Fibroblast of skin of right quadriceps (primary cell): ENCODE results near the gene ZNF836.
"Not testable (repeated sequence)": the region's sequence is repeated elsewhere in the genome, so short reads cannot be mapped to it uniquely, and the experiment has no call there.

Experiments
- DNase-seq: peaks from one replicate; pipeline ENCODE4 v3.0.0-alpha.2; 2013

ZNF836 gene

DNA sequence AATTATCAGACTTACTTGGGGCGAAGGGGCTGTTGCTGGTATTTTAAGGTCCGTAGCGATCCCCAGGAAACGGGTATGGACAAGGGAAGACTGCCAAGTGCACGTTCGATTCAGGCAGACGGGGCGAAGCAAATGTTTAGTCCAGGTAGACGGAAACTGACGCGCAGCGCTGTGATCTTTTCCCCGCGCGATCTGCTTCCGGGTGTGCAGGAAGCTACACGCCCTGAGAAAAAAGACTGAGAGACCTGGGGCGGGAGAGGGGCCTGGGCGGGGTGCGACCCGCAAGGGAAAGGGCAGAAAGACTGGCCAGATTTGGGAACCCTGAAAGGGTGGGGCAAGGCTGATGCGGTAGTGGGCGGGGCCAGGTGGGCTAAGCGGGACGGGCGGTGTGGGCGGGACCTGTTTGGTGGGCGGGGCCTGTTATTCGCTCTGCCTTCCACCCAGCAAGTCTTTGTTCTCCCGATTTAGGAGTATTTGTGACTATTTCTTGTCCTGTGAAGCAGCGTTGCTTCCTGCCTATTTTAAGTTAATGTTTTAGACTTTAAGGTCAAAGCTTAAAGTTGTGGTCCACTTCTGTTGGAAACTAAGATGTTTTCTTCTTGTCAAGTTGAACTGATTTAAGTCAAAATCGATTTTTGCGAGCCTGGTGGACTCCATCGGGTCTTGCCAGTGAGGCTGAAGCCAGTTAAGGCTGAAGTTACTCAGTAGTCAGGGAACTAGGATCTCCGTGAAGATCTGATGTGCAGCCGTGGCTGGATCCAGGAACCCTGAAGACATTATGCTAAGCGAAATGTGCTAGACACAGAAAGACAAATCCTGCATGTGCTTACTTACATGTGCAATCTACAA, at the start of gene ZNF836:
TSS of gene ZNF836 (minus strand) at position 301 of the 849 bp plus-strand sequence. CDS start 3,549 bp downstream, outside the sequence.
- peak; percentile 59 for DNase-seq

DNA sequence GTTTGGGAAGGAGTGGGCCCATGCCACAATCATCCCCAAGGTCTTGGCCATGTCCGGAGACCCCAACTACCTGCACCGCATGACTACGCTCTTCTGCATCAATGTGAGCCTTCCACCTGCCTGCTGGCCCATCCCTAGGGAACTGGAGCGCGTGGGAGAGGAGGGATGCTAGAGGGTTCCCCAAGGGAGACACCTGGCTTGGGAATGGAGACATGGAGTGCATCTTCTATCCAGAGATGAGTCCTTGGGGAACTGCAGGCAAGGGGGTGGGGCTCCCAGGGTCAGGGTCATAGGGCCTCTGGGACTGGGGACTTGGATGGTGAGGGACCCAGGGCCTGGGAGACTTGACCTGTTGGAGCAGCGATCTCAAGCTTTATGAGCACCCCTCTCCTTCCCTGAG, 49.6 kb upstream of the ZNF836 start:
- DNase-seq: no peak

DNA sequence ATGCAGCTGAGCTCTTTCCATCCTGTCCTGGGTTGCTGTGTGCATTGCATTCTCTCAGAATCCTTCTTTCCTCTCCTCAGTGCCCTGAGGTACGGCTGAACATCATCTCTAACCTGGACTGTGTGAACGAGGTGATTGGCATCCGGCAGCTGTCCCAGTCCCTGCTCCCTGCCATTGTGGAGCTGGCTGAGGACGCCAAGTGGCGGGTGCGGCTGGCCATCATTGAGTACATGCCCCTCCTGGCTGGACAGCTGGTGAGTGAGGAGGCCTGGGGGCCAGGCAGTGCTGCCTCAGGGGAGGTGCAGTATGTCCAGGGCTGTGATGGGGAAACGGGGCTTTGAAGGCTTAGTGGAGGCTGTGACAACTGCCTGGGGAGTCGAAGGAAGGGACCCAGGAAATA, 48.2 kb upstream of the ZNF836 start:
- no peak for DNase-seq

DNA sequence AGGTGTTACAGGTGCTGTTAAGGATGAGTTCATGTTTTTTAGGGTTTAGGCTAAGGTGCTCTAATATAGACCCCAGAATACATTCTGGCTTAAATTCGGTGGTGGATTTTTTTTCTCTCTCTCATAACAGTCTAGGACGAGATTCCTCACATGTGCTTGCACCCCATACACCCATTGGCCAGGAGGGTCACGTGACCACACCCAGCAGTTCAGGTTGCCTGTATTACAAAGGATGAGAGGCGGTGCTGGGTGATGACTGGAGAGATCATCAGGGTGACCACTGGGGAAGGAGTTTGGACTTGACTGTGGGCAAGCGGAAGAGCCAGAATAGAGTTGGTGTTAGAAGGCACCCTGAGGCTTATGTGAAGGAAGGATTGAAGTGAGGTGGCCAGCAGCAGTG, 46.2 kb upstream of the ZNF836 start:
- DNase-seq: no peak

DNA sequence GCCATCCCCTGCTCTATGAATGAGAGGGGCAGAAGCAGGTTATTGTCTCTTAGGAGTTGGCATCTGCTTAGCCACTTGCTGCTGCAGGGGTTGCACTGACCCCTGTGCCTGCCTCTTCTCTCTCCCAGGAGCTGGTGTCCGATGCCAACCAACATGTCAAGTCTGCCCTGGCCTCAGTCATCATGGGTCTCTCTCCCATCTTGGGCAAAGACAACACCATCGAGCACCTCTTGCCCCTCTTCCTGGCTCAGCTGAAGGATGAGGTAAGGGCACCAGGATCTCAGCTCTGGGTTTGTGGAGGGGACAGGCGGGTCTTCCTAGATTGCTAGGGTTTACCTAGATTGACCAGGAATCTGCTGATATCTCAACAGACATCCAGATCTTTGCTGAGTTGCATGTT, 45.0 kb upstream of the ZNF836 start:
- DNase-seq: no peak

DNA sequence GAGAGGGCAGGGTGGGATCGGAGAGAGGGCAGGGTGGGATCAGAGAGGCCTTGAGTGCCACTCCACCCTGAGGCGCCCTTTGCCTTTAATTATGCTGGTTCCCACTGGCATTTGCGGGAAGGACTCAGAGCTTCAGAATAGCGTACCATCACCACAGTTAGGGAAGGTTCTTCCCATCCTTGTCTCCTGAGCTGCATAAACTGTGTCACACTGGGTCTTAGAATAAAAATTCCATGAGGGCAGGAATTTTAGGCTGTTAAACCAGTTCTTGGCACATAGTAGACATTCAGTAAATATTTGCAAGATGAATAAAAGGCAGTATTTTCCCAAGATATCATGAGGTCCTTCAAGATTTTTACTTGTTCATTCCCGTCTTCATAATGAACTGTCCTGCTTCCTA, 42.8 kb upstream of the ZNF836 start:
- no peak for DNase-seq

DNA sequence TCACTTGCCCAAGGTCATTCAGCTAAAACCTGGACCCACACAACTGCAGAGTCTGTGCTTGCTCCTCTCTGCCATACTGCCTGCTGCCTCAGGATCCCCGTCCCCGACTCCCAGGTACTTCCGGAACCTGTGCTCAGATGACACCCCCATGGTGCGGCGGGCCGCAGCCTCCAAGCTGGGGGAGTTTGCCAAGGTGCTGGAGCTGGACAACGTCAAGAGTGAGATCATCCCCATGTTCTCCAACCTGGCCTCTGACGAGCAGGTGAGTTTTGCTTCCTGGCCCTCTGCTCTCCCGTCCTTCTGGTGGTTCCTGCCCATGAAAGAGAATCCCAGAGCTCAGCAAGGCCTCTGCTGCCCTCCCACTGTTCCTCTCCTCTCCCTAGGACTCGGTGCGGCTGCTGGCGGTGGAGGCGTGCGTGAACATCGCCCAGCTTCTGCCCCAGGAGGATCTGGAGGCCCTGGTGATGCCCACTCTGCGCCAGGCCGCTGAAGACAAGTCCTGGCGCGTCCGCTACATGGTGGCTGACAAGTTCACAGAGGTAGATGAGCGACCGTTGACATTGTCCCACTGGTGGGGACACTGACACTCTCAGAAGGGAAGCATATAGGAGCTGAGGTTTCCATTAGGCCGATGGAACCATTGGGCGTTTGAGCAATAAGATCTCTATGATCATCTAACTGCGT, 41.3 kb upstream of the ZNF836 start:
- no peak for DNase-seq

DNA sequence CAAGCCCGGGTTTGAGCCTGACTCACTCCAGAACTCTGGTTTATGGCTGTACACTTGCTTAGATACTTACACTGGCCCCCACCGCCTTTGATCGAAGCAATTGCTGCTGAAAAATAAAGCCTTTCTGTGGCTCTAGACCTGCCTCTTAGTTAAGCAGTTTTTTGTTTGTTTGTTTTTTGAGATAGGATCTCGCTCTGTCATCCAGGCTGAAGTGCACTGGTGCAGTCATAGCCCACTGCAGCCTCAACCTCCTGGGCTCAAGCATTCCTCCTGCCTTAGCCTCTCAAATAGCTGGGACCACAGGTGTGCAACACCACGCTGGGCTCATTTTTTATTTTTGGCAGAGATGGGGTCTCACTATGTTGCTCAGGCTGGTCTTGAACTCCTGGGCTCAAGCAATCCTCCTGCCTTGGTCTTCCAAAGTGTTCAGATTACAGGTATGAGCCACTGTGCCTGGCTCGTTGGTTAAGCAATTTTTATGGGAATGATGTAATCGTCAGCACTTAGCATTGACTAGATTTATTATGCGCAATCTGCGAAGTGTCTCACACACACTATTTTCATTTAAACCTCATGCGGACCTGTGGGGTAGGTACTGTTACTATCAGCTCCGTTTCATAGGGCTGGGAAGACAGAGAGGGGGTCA, 40.6 kb upstream of the ZNF836 start:
- DNase-seq: no peak

DNA sequence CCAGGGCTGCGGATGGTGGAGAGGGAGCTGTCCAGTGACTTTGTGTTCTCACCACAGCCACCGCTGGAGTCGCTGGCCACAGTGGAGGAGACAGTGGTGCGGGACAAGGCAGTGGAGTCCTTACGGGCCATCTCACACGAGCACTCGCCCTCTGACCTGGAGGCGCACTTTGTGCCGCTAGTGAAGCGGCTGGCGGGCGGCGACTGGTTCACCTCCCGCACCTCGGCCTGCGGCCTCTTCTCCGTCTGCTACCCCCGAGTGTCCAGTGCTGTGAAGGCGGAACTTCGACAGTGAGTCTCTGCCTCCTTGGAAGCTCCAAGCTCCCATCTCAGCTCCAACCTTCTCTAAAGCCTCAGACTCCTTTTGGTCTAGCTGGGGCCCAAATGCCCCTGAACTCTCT, 39.8 kb upstream of the ZNF836 start:
- DNase-seq: no peak

DNA sequence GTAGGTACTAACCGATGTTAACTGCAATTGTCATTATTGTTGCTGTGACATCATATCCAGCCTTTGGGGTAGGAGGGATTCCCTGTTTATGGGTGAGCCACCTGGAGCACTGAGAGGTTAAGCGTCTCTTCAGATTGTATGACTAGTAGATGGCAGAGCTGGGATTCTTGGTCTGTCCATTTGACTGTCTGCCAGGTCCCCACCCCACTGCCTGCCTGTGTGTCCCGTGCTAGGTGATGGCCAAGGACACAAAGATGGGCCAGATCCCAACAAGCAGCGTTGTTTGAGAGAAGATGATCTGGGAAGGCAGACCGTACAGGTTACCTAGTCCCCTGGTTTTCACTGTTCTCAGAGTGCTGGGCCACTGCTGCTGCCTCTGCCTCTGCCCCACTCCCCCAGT, 35.1 kb upstream of the ZNF836 start:
- DNase-seq: no peak

DNA sequence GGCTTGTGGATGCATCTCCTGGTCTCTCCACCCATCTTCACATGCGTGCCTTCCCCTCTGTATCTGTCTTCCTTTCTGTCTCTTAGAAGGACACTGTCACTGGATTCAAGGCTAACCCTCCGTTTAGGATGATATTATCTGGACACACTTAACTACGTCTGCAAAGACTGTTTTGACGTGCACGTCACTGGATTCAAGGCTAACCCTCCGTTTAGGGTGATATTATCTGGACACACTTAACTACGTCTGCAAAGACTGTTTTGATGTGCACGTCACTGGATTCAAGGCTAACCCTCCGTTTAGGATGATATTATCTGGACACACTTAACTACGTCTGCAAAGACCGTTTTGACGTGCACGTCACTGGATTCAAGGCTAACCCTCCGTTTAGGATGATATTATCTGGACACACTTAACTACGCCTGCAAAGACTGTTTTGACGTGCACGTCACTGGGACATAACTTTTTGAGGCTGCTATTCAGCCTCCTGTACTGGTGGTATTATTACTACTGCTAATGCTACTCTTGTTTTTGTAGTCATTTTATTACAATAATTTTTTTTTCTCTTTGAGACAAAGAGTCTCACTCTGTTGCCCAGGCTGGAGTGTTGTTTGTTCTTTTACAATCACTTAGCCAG, 29.5 kb upstream of the ZNF836 start:
- DNase-seq: not testable (repeated sequence)

DNA sequence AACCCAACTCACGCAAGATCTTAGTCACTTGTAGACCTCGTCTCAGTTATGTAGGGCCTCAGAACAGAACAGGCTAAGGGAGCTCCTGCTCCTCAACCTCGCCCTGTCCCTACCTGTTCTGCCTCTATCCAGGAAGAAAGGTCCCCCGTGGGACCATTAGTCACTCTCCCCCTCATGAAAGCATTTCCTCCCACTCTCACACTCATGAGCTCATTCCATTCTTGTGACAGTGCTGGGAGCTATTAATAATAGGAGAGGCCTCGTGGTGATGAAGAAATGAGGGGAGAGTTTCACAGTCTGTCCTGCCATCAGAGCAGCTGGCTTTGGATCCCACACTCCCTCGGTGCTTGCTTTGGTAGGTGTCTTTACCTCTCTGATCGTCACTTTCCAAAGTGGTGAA, 28.6 kb upstream of the ZNF836 start:
- peak; percentile 68 for DNase-seq

DNA sequence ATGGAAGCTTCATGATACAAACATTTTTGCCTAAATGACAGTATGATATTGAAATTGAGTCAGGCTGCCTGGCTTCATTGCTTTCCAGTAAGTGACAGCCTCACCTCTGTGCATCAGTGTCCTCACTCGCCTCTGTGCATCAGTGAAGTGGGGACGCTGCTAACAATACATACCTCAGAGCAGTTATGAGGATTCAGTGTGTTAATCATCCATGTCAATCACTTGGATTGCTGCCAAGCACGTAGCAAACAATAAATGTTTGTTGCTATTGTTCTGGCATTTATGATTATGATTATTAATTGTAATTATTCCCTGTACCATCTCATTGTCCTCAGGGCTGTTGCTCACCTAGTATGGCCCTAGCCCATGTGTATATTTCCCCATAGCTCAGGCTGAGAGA, 27.3 kb upstream of the ZNF836 start:
- DNase-seq: no peak

DNA sequence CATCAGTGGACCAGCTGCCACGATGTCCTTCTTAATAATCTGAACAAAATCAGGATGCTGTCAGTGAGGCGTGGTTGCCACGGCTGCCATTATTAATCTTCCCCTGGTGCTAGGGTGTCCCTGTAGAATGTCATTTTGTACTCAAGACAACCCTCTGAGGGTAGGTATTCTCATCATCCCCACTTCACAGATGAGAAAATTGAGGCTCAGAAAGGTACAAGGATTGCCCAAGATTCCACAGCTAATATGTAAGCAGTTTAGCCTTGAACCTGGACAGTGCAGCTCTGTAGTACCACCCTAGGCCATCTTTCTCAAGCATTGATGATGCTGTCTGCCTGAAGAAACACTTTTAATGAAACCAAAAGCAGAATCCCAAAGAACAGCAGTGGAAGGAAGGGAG, 26.5 kb upstream of the ZNF836 start:
- DNase-seq: no peak

DNA sequence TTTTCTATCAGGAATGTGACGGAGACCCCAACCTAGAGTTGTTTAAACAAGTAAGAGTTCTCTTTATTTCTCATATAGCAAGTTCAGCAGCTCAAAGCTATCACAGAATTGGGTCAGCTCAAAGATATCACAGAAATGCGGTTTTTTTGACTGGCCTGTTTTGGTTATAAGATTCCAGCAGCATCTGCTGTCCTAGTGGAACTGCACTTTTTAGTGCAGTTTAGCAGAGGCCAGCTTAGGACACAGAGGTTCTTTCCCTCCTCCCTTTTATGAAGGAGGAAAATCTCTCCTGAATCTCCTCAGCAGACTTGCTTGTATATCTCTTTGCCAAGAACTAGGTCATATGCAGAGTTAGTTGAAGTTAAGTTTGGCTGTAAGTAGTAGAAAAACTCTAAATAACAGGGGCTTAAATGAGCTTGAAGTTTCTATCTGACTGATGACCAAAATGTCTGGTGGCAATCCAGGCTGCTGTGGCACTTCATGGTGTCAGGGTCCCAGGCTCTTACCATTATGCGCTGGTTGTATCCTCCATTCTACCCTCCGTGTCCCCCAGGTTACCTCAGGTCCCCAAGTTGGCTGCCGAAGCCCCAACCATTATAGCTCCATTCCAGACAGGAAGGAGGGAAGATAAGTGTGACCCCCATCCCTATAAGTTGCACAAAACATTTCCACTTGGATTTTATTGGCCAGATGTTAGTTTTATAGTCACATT, 25.0 kb upstream of the ZNF836 start:
- no peak for DNase-seq

DNA sequence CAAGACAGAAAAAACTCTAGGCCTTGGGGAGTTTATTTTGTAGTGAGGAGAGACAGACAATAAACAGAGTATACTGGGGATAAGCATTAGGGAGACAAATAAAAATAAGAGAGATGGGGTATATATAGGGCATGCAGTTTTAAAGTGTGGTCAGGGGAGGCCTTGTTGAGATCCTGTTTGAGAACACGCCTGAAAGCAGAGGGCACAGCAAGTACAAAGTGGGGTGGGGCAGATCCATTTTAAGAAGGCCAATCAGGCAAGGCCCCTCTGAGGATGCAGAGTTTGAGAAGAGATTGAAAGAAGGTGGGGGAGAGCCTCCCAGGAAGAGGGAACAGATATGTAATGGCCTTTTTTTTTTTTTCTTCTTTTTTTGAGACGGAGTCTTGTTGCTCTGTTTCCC, 20.5 kb upstream of the ZNF836 start:
- DNase-seq: no peak

DNA sequence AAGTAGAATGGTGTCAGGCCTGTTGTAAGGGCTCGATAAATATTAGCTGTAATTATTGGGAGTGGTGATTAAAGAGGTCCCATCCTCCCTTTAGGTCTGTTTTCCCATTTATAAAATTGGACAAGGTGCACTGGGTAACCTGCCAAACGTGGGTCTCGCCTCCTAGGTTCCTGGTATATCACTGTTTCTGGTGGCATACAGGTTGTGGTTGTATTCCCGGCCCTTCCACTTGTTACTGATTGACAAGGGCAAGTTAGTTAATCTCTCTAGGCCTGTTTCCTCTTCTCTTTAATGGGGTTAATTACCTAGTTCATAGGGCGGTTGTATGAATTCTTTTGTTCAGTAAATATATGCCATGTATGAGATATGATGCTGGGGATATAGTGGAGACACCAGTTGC, 20.0 kb upstream of the ZNF836 start:
- no peak for DNase-seq

DNA sequence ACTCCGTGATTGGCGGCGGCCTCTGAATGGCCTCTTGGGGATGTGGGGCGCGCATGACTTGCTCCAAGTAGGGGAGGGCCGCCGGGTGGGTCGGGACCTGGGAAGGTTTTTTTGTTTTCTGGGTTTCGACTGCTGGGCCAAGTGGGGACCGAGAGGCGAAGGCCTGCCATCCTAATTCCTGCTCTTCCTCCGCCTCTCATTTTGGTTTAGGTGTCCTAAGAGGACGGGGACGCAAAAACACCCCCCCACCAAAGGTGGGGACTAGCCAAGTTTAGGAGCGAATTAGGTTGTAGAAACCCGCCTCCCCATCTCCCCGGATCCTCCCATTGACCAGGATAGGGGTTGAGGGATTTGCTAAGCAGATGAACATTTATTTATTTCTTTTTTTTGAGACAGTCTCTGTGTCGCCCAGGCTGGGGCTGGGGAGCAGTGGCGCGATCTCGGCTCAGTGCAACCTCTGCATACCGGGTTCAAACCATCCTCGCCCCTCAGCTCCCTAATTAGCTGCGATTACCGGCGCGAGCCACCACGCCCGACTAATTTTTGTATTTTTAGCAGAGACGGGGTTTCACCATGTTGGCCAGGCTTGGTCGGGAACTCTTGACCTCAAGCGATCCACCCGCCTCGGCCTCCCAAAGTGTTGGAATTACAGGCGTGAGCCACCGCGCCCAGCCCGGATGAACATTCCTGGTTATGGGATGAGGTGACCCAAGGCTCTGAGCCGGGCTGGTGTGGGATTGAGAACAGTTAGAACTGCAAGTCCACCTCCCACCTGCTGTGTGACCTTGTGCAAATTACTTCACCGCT, 19.3 kb upstream of the ZNF836 start:
- peak; percentile 53 for DNase-seq

DNA sequence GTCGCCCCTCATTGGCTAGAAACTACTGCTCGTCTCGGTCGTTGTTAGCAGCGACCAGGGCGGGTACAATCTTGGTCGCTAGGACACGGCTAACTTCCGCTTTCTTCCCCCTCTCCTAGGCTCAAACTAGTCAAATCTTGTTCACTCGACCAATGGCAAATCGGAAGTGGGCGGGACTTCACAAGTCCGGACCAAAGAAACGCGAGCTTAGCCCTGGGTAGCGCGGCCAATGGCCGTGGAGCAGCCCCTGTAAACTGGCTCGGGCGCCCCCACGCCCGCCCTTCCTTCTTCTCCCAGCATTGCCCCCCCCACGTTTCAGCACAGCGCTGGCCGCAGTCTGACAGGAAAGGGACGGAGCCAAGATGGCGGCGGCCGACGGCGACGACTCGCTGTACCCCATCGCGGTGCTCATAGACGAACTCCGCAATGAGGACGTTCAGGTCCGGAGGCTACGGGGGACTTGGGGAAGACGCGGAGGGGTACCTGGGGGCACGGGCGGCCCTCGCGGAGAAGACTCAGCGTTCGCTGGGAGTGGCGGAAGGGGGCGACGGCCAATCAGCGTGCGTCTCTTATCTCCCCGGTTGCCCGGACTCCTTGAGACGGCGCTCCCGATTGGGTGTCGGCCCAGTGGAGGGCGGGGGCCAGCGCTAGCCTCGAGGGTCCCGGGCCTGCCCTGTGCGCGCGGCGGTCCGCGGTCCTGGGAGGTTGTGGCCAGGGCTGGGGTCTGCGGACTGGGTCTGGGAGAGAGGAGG, 18.5 kb upstream of the ZNF836 start, which contains the start of gene PPP2R1A:
TSS of gene PPP2R1A (plus strand) at position 318 of the 752 bp plus-strand sequence. CDS start at position 363, 45 bp downstream.
- DNase-seq: peak; percentile 100

DNA sequence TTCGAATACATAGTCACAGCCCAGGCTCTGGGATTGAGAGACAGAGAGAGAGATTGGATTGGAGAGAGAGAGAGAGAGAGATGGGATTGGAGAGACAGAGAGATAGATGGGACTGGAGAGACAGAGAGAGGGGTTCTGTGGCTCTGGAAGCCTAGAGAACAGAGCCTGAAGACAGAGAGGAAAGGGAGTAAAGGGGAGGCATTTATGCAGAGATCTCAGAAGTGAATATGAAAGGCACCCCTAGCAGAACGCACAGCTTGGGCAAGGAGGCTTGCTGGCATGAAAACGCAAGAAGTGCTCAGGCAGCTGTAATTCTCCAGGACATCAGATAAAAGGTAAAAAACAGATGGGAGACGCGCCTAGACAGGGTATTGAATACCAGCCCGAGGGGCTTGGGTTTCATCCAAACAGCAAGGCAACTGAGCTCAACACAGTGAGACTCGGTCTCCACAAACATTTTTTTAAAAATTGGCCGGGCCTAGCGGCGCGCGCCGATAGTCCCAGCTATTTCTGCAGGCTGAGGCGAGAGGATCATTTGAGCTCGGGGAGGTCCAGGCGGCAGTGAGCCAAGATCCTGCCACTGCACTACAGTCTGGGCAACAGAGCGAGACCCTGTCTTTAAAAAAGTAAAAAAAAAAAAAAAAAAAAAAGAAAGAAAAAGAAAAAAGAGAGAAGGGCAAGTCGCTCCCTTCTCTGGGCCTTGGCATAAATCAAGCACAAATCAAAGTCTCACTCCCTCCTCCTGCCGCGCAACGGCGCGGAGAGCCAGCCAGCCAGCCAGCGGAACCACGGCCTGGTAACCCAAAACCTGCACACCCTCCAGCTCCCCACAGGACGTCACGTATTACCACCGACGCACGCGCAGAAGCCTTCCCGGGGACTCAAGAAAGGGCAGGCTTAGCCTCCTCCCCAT, 17.7 kb upstream of the ZNF836 start:
- no peak for DNase-seq
